Hematopoietic multipotent progenitor cell treated with erythropoietin and hydrocortisone succinate and interleukin-3 and kit ligand, for 15 days (in vitro differentiated cells): ENCODE data around the gene DDN.

Experiments used
- DNase-seq: peaks from one replicate; pipeline ENCODE4 v3.0.0-alpha.2; 2015; ENCODE audit warnings: low spot score

Gene DDN

DNA sequence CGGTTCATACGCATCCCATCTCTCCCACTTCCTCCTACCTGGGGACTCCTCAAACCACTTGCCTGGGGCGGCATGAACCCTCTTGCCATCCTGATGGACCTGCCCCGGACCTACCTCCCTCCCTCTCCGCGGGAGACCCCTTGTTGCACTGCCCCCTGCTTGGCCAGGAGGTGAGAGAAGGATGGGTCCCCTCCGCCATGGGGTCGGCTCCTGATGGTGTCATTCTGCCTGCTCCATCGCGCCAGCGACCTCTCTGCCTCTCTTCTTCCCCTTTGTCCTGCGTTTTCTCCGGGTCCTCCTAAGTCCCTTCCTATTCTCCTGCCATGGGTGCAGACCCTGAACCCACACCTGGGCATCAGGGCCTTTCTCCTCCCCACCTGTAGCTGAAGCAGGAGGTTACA is 17.4 kb downstream of the DDN start:
- DNase-seq, result no peak

DNA sequence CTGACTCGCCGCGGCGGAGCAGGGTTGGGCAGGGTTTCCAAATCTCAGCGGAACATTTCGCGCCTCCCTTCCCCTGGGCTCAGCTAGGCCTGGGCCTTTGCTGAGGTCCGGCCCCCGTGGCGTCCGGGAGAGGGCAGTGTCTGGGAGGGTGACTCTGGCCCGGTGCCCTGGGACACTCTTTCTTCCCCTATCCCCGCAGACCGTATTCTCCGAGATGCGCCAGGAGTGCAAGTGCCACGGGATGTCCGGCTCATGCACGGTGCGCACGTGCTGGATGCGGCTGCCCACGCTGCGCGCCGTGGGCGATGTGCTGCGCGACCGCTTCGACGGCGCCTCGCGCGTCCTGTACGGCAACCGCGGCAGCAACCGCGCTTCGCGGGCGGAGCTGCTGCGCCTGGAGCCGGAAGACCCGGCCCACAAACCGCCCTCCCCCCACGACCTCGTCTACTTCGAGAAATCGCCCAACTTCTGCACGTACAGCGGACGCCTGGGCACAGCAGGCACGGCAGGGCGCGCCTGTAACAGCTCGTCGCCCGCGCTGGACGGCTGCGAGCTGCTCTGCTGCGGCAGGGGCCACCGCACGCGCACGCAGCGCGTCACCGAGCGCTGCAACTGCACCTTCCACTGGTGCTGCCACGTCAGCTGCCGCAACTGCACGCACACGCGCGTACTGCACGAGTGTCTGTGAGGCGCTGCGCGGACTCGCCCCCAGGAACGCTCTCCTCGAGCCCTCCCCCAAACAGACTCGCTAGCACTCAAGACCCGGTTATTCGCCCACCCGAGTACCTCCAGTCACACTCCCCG is 18.0 kb downstream of the DDN start:
- no peak for DNase-seq

DNA sequence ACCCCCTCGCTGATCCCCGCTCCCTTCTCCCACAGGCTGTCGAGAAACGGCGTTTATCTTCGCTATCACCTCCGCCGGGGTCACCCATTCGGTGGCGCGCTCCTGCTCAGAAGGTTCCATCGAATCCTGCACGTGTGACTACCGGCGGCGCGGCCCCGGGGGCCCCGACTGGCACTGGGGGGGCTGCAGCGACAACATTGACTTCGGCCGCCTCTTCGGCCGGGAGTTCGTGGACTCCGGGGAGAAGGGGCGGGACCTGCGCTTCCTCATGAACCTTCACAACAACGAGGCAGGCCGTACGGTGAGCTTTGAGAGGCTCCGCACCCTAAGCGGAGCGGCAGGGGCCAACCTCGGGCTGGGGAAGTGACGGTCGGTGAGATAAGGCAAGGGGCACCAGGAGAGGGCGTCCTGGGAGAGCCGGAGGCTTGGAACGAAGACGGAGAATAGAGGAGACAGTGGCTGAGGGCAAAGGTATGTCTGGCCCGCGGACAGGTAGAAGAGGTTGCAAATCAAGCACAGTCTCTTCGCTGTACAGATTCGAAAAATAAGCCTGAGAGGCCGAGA is 18.7 kb downstream of the DDN start:
- DNase-seq, result no peak

DNA sequence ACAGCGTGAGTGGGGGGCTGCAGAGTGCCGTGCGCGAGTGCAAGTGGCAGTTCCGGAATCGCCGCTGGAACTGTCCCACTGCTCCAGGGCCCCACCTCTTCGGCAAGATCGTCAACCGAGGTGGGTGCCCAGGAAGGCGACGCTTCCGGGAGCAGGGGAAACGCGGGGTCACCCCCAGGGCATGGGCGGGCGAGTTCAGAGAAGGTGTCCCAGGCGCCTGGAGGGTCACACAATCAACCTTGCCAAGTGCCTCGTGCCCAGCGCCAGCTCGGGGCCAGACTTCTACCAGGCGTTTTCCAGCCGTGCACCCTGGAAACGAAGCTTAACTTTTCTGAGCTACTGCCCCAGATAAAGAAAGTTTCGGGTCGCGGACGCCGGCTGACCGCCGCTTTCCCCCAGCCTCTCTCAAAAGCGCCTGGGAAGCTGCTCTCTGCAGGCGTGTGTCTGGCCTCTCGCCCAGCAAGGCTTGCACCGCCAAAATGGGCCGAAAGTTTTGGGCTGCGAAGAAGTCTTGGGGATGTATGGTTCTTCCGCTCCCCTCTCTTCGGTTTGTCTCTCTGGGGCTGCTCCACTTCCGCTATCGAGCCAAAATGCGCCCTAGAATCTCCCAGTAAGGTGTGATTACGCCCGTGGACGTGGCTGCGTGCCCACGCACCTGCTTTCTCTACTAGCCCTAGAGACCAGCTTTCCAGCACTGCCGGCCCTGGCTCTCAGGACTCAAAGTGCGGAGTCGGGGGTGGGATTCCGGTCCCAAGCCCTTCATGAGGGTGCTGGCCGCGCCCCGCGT is 19.4 kb downstream of the DDN start:
- DNase-seq, result no peak

DNA sequence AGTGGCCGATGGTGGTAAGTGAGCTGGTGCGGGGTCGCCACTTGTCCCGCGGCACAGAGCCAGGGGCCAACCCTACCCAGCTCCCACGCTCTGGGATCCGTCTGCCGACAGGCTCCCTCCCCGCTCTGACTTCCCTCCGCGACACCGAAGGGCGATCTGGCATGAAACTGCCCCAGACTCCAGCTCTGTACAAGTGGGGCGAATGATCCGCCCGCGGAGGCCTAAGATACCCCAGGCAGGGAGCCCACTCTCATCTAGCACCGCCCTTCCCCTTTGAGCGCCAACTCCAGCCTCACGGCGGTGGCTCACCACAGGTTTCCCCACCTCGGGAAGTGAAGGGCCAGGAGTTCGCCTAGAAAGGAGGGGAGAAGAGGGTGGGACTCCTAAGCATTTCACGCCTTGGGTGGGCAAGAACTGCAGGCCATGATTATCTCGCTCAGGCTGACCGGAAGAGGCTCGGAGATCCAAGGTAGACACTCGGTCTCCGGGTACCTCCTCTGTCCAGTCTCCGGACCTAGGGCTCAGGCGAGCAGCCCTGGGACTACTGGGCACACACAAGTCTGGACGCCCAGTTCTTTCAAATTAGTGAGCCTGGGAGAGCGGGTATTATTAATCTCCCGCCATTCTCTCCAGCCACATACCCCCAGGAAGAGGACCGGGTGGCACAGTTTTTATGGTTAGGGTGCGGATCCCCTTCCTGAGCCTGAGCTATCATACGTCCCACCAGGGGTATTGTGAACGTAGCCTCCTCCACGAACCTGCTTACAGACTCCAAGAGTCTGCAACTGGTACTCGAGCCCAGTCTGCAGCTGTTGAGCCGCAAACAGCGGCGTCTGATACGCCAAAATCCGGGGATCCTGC is 20.2 kb downstream of the DDN start:
- no peak for DNase-seq

DNA sequence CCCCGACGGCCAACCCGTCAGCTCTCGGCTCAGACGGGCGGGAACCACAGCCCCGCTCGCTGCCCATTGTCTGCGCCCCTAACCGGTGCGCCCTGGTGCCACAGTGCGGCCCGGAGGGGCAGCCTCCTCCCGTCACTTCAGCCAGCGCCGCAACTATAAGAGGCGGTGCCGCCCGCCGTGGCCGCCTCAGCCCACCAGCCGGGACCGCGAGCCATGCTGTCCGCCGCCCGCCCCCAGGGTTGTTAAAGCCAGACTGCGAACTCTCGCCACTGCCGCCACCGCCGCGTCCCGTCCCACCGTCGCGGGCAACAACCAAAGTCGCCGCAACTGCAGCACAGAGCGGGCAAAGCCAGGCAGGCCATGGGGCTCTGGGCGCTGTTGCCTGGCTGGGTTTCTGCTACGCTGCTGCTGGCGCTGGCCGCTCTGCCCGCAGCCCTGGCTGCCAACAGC is 20.9 kb downstream of the DDN start, which contains the start of gene WNT1:
WNT1 (plus strand) TSS at position 32 of the 450 bp plus-strand sequence; CDS start at position 361, 329 bp downstream.
- DNase-seq, result no peak

DNA sequence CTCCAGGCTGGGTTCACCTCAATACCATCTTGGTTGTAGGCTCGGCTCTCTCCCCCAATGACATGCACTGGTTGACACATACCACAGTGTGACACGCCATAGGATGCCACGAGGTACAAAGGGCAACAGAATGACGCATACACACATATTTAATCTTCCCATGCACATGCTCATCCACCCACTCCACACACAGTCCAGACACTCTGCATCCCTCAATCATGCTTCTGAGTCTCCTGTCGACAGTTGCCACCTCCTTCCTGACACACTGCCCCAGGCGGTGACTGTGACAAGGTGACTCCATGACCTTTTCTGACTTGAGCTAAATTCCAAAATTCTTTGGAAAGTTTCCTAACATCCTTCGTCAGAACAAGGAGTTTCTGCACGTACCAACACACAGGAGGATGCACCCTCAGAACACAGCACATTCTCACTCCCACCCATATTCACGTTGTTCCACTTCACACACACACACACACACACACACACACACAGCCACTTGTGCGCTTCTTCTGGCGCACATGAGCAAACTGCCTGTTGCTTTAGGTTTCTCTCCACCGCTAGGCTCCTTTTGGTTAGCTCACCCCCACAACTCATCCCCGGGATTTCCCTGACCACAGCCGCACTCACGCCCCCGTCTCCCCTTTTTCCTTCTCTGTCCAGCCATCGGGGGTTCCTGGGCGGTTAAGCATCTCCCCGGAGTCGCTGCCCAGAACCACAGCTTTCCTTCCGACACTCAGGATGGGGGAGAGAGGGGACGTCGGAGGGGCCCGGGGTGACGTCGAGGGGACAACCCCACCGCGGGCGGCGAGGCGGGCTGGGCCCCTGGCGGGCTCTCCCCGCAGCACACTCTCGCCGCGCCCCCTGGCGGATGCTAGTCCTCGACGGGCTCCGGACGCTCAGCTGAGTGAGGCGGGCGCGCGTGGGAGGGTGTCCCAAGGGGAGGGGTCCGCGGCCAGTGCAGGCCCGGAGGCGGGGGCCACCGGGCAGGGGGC is 21.6 kb downstream of the DDN start:
- DNase-seq, result peak; percentile 50

DNA sequence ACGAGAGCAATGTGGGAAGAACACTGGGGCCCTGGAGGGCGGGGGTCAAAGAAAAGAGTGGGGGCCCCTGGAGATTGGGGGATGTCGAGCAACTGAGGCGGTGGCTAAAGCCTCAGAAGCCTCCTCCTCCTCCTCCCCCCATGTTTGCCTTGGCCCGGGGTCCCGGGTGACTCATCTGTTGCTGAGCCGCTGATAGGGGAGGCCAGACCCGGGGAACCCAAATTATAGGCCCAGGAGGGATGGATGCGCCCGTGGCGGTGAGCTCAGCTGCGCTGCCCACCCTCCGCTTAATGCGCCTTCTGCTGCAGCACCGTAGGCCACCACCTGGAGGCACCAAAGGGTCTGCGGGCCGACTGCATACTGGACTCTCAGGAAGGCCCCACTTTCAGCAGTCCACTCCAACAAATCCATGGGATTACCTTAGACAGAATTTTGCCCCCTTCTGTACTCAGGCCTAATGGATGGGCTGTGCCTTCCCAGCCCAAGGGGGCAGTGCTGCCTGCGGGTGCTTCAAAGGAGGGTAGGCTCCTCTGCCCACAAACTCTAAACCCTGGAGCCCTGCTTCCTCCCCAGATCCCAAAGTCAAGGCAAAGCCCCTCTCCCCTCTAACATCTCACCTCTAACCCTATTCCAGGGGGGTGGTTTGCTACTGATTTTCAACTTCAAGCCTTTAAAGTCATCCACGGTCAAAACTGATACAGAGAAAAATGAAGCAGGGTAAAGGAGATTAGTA is 25.1 kb downstream of the DDN start:
- no peak for DNase-seq

DNA sequence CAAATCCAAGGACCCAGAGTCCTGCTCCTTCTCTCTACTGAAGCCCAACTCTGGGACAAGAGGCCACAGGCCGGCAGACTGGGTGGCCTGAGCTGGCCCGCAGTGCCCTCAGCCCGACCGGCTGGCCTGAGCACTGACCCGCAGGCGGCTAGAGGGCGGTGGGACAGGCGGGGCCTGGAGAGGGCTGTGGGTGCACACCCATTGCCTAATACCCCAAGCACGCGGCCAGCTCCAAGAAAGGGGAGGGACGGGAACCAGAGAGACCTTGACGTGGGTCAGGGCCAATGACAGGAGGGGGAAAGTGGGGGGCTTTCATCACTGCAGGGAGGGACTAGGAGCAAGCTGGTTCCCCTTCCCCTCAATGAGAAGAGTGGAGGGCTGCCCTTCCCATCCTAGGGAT is 25.6 kb downstream of the DDN start:
- no peak for DNase-seq

DNA sequence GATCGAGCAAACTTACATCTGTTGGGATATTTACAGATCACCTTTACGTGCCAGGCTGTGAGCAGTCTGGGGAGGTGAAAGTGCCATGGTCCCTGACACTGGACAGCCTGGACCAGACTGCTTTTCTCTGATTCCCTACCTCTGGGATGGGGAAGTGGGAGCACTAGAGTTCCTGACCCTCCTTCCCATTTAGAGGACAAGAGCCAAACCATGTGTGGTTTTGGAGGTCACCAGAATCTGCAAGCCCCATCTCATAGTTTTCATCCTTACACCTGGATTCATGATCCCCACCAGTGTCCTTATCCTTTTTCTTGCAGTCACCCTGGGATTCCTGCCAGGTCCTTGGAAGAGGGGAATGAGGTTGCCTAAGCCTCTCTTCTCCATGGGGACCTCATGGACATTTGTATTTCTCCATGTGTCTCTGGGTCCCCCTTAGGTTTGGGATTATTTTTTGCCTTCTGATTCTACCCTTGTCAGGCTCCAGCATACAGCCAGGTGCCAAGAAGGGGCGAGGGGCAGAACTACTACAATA is 26.2 kb downstream of the DDN start:
- no peak for DNase-seq

DNA sequence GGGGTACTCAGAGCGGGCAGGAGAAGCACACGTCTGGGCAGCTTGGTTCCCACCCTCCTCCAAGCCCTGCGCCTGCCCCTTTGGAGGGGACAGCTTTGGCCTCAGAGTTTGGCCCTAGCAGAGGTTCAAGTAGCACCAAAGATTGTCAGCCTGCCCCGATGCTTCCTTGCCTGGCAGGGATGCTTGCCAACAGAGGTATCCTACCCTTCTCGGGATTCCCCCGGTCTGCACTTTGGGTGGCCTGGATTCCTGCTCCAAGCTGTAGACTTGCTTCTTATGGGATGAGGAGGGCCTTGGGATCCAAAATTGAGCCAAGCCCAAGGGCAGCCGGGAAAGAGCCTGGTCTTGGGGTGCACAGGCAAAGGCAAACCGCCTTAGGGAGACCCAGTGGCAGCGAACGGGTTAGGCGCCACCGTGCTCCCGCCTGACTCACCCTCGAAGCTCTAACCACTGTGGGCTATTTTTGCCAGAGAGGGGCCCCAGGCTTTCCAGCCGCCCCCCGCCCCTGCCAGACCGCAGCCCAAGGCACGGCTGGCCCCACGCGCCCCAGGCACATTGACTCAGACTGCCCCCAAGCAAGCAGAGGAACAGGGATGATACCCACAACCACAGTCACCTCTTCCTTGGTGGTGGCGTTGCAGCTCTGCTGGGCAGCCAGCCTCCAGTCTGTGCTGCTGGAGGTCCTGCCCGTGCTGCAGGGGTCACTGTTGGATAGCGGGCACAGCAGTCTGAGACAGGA is 26.8 kb downstream of the DDN start:
- no peak for DNase-seq

DNA sequence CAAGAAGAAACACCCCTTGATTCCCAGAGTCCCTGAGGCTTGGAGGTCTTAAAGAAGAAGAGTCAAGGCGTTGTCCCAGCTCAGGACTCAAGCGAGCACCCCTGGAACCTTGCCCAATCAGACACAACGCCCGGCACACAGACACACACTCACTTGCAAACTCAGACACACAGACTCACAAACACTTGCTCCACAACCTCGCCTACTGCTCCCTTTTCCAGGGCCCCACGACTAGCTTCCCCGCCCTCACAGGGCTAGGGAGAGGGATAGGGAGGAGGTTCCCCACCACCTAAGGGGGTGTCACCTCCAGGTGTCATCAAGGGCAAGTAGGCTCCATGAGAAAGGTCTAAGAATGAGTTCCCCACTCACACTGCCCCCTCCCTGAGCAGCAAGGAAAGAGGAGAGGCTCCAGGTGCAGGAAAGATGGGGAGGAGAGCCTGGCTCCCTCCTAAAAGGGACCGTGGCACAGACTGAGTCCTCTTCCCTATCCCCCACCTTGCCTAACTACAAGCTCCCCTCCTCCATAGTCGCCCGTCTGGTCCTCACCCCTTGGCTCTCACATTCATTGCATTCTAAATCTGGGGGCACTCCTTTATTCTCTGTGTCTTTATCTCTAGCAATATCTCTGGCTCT is 28.4 kb downstream of the DDN start:
- no peak for DNase-seq

DNA sequence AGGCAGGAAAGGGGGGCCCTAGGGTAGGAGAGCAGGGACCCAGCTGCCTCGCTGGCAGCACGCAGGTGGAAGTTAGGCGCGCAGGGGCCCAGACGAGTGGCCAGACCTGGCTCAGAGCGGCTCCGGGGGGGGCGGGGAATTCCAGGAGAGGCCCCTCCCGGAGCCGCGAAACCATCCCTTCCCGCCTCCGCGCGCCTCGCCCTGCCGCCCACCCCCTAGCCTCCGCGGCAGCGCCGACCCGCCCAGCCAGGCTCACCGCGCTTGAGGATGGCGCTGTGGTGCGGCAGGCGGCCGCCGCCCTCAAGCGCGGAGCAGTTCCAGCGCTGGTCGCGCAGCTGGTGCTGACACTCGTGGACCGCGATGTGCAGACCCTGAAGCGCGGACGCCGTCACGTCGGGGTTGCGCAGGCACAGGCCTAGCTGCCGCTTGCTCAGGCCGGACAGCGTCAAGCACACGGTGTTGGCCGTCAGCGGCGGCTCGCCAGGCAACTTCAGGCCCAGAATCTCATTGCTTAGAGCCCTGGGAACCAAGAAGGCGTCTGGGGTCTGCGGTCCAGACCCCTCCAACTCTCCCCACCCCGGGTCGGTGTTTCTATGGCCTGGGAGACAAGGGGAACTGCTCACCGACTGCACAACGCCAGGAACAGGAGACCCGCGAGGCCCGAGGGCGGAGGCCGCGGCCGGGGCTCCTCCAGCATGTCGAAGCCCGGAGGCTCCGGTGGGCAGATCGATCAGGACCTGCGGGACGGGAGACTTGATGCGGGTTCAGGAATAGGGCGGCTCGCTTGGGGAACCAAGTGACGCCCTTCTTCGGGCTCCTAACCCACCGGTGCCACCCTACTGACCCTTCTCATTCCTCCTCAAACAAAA is 29.1 kb downstream of the DDN start:
- no peak for DNase-seq

DNA sequence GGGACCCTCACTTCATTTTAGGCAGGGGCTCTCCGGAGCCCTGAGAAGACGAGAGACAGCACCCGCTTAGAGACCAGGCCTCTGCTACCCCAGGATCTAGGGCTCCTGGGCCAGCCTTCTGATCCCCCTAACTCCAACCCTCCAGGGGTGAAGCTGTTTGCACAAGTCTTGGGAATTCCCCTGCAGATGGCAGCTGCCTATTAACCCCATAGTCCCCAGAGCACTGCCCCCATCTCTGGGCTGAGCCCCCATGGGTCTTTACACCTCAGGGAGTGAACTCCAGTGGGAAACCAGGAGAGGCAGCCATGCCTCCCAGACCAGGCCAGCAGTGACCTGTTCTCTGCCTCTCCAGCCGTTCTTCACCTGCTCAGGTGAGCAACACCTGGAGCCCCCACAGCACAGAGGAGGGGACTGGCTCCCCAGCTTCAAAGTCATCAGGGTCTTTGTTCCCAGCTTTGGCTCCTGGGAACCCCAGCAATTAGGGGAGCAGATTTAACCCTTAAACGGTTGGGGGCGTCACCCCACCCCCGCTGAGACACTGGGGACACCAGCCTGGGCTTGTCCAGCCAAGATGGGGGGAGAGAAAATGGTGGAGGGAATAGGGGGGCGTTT is 29.9 kb downstream of the DDN start:
- no peak for DNase-seq

DNA sequence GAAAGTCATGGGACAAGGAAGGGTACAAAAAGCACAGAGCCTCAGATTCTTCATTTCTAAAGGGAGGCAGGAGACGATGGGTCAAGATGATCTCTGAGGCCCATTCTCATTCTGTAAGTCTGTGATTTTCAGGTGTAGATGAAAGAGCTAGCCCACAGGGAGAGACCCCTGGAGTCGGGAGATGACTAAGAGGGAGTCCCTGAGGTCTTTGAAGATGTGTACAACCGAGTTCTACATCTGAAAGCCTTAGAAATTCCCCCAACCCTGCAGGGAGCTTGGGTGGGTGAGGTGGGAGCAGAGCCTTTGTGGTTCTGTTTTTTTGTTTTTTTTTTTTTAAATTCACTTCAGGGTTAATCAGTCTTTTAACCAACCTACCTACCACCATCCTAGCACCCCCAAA is 30.7 kb downstream of the DDN start:
- DNase-seq, result no peak

DNA sequence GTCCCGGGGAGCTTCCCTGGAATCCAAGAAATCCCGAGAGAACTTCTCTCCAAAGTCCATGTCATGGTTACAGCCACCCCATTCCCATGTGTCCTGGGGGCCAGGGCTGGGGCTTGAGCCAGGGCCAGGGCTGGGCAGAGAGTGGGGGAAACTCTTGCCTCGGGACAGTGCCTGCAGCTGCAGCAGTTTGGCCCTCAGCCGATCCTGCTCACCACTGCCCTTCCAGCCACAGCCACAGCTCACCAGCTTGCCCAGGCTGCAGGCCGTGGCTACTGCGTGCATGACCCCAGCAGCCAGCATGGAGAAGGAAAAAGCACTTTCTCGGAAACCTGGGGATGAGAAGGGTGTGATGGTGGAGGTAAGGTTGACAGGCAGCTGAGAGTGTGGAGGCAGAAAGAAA is 31.2 kb downstream of the DDN start:
- no peak for DNase-seq
